Measurements from ENCODE around the gene PTPRCAP. TPM values are rescaled to one million over a fixed set of nuclear protein-coding genes. Genes with fewer than 3 reads are reported as not detected.

PTPRCAP gene
- total and polyA plus RNA-seq, 10 of the 15 experiments (the other 5 are each of a cell fraction or from before 2014, with no cell fraction given): 4.7 to 266 (median 125) TPM

GRCh38 chr11:67445515-67445914 is 8.0 kb upstream of the PTPRCAP start:
- intact Hi-C loops (cut with micrococcal nuclease; ENCODE audit: unreplicated experiment) (no loop called here), in situ Hi-C loops (cut with MboI) (no loop called here)
- CTCF ChIA-PET: interaction anchor here (0.7 to 1.6 kb wide), 2 partner anchors 14 to 65 kb away, joined by 3 to 5 read pairs; no protein-coding TSS in a partner anchor
- SMC1A ChIA-PET (ENCODE audit: uncharacterized antibody, unreplicated experiment): interaction anchor here (0.8 to 2.4 kb wide), 4 partner anchors 9 to 29 kb away, joined by 3 to 12 read pairs (median 4); no protein-coding TSS in a partner anchor
- Histone ChIP-seq H3K27me3 (replicated peaks in 1 of 2; ENCODE audit: control insufficient read depth in 2 of 2, insufficient read depth in 2 of 2, low read length in 1 of 2) (no peaks in the 10 kb centered on the region), H3K36me3 (ENCODE audit: control insufficient read depth in 2 of 2, insufficient read depth in 2 of 2, low read length in 1 of 2) (peaks cover 0 to 1% of the 10 kb centered on the region in 2 experiments; a peak in 2 of 4 replicates), H3K4me3 (peak overlapping the region; percentile 76; the same call in 1 of the 2 replicates), H3K9ac (ENCODE audit: control insufficient read depth, insufficient read depth, low read length) (no peak overlapping the region; the same call in 1 of the 2 replicates), H3K4me2 (ENCODE audit: control insufficient read depth, insufficient read depth) (peak overlapping the region; percentile 91), H2AFZ (ENCODE audit: control insufficient read depth, low read depth, low read length) (no peak overlapping the region), H3K27ac (ENCODE audit: control insufficient read depth, insufficient read depth) (peak overlapping the region; percentile 86), H3K9me3 (replicated peaks; ENCODE audit: control insufficient read depth, insufficient read depth, low read length) (no peaks in the 10 kb centered on the region), H3K79me2 (ENCODE audit: control insufficient read depth, insufficient read depth, low read length) (peaks cover 10% of the 10 kb centered on the region), H3K4me1 (ENCODE audit: control insufficient read depth, insufficient read depth, low read length) (peaks cover 32% of the 10 kb centered on the region), H4K20me1 (ENCODE audit: control insufficient read depth, insufficient read depth) (no peaks in the 10 kb centered on the region)
- POLR2A ChIA-PET: interaction anchor here (0.6 to 2.0 kb wide), 6 partner anchors 15 to 92 kb away, joined by 3 to 14 read pairs (median 4); partner anchors contain the start of genes POLD4, PPP1CA and TMEM134
- RAD21 ChIA-PET (ENCODE audit: unreplicated experiment): interaction anchor here (1.0 to 1.9 kb wide), 2 partner anchors 40 to 44 kb away, joined by 5 read pairs; partner anchors contain the start of gene PPP1CA
- DNase-seq (ENCODE audit: low read depth, low spot score): no peak
- FAIRE-seq: no peak
- ATAC-seq: no peak
- WGBS (ENCODE audit: insufficient coverage, insufficient replicate concordance, low lambda C conversion rate, missing lambda C conversion rate): 85% methylated on average over 5 of the region's 5 CpGs
- TF ChIP-seq NFIC (IDR thresholded peaks at IDR 0.05; ENCODE audit: low read depth, low read length): no peak
- TF ChIP-seq STAT3 (IDR thresholded peaks at IDR 0.05; ENCODE audit: low read depth, low read length): no peak
- no peak for TF ChIP-seq SIN3A (IDR thresholded peaks at IDR 0.05; ENCODE audit: low read depth, low read length)
- TF ChIP-seq BACH1 (IDR thresholded peaks at IDR 0.05; ENCODE audit: borderline replicate concordance): no peak
- TF ChIP-seq MEF2A (IDR thresholded peaks at IDR 0.05; ENCODE audit: insufficient read depth, low read depth, low read length): no peak
- no peak for TF ChIP-seq POU2F2 (IDR thresholded peaks at IDR 0.05; ENCODE audit: borderline replicate concordance, low read depth, low read length)
- TF ChIP-seq NBN (IDR thresholded peaks at IDR 0.05): no peak
- no peak for TF ChIP-seq POLR2AphosphoS5 (IDR thresholded peaks at IDR 0.05; ENCODE audit: low read length)
- TF ChIP-seq ATF3 (IDR thresholded peaks at IDR 0.05; ENCODE audit: borderline replicate concordance, extremely low read depth, low read depth, low read length): no peak
- no peak for TF ChIP-seq EP300 (IDR thresholded peaks at IDR 0.05; ENCODE audit: borderline replicate concordance in 1 of 2, control insufficient read depth in 1 of 2, low read depth in 2 of 2, low read length in 2 of 2)
- no peak for TF ChIP-seq SUPT20H (IDR thresholded peaks at IDR 0.05; ENCODE audit: borderline replicate concordance, control insufficient read depth, low read depth, low read length)
- no peak for TF ChIP-seq FOXM1 (IDR thresholded peaks at IDR 0.05; ENCODE audit: low read depth, low read length)
- no peak for TF ChIP-seq ZNF622 (IDR thresholded peaks at IDR 0.05)
- TF ChIP-seq RAD21 (IDR thresholded peaks at IDR 0.05; ENCODE audit: insufficient read depth, low read depth, low read length): no peak
- TF ChIP-seq FOXK2 (IDR thresholded peaks at IDR 0.05): no peak
- TF ChIP-seq, protein P1, sequence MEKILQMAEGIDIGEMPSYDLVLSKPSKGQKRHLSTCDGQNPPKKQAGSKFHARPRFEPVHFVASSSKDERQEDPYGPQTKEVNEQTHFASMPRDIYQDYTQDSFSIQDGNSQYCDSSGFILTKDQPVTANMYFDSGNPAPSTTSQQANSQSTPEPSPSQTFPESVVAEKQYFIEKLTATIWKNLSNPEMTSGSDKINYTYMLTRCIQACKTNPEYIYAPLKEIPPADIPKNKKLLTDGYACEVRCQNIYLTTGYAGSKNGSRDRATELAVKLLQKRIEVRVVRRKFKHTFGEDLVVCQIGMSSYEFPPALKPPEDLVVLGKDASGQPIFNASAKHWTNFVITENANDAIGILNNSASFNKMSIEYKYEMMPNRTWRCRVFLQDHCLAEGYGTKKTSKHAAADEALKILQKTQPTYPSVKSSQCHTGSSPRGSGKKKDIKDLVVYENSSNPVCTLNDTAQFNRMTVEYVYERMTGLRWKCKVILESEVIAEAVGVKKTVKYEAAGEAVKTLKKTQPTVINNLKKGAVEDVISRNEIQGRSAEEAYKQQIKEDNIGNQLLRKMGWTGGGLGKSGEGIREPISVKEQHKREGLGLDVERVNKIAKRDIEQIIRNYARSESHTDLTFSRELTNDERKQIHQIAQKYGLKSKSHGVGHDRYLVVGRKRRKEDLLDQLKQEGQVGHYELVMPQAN (conservative IDR thresholded peaks at IDR 0.05): no peak
- TF ChIP-seq SPI1 (IDR thresholded peaks at IDR 0.05; ENCODE audit: borderline replicate concordance, insufficient read depth, low read depth, low read length): no peak
- no peak for TF ChIP-seq STAT1 (conservative IDR thresholded peaks at IDR 0.05)
- no peak for TF ChIP-seq PAX5 (IDR thresholded peaks at IDR 0.05; ENCODE audit: borderline replicate concordance, low read depth, low read length)
- no TSS peak for BruUV-seq (replicated peaks)

Data from GM12878 (cell line).